Measurements from ENCODE around the gene CLSTN1.
A peak's percentile ranks its signal among the peaks of the same experiment; 100 is the strongest.

The CLSTN1 gene

DNA sequence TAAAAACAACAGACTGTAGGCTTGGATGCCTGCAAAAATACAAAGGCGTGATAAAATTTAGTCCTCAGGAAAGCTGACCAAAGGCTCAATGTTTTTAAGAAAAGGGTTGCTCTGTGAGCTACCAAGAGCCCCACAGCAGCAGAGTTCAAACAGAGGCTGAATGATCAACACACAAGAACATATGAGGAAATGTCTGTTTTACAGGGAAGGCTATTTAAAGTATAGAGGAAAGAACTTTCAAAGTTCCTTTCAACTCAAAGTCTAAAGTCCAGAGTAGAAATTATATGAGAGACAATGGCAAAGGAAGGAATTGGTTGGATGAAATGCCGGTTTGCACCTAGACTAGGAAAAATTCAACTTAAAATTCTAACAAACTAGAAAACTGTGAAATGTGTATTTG, 8.6 kb downstream of the CLSTN1 start:
- H3K9ac ChIP-seq (ENCODE audit: low read length), result no peak overlapping the region; the same call in 1 of the 2 replicates
- no peak overlapping the region for H2AFZ ChIP-seq (ENCODE audit: low read length)
- no peaks in the 10 kb centered on the region for H4K20me1 ChIP-seq (ENCODE audit: insufficient read depth, low read length)
- H3F3A ChIP-seq (ENCODE audit: insufficient read depth, low read length), result 0 out of 2 replicates have a peak, but pooled peaks cover 3% of the 10 kb centered on the region
- H3K9me2 ChIP-seq (ENCODE audit: low read depth, low read length), result no peaks in the 10 kb centered on the region
- no peak overlapping the region for H3K4me3 ChIP-seq (ENCODE audit: low read depth, low read length, poor library complexity, severe bottlenecking)
- peaks cover 25% of the 10 kb centered on the region; the same call in 1 of the 2 replicates for H3K36me3 ChIP-seq (ENCODE audit: insufficient read depth, low read length)
- no peaks in the 10 kb centered on the region for H3K27me3 ChIP-seq (ENCODE audit: insufficient read depth, low read length)
- H3K4me1 ChIP-seq (ENCODE audit: insufficient read depth, low read length, severe bottlenecking), result peaks cover 93% of the 10 kb centered on the region
- no peaks in the 10 kb centered on the region for H3K9me3 ChIP-seq (ENCODE audit: low read length)
- peaks cover 98% of the 10 kb centered on the region for H3K79me2 ChIP-seq (ENCODE audit: insufficient read depth, low read length)
- no peak for TF ChIP-seq EZH2 (IDR thresholded peaks at IDR 0.05; ENCODE audit: borderline replicate concordance, low read length)
- TF ChIP-seq, protein P1, sequence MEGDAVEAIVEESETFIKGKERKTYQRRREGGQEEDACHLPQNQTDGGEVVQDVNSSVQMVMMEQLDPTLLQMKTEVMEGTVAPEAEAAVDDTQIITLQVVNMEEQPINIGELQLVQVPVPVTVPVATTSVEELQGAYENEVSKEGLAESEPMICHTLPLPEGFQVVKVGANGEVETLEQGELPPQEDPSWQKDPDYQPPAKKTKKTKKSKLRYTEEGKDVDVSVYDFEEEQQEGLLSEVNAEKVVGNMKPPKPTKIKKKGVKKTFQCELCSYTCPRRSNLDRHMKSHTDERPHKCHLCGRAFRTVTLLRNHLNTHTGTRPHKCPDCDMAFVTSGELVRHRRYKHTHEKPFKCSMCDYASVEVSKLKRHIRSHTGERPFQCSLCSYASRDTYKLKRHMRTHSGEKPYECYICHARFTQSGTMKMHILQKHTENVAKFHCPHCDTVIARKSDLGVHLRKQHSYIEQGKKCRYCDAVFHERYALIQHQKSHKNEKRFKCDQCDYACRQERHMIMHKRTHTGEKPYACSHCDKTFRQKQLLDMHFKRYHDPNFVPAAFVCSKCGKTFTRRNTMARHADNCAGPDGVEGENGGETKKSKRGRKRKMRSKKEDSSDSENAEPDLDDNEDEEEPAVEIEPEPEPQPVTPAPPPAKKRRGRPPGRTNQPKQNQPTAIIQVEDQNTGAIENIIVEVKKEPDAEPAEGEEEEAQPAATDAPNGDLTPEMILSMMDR (IDR thresholded peaks at IDR 0.05; ENCODE audit: low read length), result no peak
- peak overlapping the region; percentile 16; the same call in 1 of the 2 replicates for H3K4me2 ChIP-seq (ENCODE audit: low read length)
- H3K27ac ChIP-seq (ENCODE audit: low read depth, low read length, poor library complexity, severe bottlenecking), result peak overlapping the region; percentile 61

DNA sequence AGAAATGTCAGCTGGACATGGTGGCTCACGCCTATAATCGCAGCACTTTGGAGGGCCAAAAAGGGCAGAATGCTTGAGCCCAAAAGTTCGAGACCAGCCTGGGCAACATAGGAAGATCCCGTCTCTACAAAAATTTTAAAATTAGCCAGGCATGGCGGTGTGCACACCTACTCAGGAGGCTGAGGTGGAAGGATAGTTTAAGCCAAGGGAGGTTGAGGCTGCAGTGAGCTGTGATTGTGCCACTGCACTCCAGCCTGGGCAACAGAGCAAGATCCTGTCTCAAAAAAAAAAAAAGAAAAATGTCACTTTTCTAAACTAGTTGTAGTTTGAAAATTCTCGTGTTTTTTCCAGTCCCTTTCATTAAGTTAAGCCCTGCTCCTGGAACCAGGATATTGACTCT, 9.1 kb downstream of the CLSTN1 start:
- Histone ChIP-seq H3K4me2 (ENCODE audit: low read length) (peak overlapping the region; percentile 16; the same call in 1 of the 2 replicates), H3K9ac (ENCODE audit: low read length) (no peak overlapping the region), H3K9me3 (ENCODE audit: low read length) (no peaks in the 10 kb centered on the region)

DNA sequence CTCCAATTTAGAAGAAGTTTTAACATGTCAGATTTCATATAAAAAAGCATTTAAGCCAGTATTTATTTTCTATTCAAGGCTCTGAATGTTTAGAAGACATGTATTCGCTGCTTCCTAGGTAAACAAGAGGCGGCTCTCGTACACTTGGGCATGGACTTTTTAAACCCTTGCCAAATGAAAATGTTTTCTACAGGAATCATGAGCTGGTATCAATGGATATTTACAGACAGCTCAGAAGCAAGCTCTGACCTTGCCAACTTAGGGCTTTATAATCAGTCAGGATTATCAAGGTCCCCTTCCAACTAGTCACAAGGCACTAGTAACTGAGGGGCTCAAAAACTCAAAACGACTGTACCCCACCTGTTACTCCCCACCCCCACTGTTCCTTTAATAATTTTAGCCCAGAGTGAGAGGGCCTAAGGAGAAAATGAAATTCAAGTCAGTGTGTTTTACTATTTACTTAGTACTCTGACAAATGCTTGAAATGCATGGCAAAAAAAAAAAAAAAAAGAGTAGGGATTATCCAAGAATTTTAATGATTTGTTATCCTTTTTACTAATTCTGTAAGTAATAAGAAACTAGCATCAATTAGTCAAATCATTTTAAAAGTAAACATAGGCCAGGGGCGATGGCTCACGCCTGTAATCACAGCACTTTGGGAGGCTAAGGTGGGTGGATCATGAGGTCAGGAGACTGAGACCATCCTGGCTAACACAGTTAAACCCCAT, 12.4 kb downstream of the CLSTN1 start:
- Histone ChIP-seq H3K4me2 (ENCODE audit: low read length) (no peak overlapping the region; the same call in 1 of the 2 replicates), H3K4me3 (ENCODE audit: low read depth, low read length, poor library complexity, severe bottlenecking) (no peak overlapping the region), H3K9me3 (ENCODE audit: low read length) (no peaks in the 10 kb centered on the region), H2AFZ (ENCODE audit: low read length) (no peak overlapping the region), H3F3A (ENCODE audit: insufficient read depth, low read length) (0 out of 2 replicates have a peak, but pooled peaks cover 3% of the 10 kb centered on the region), H3K79me2 (ENCODE audit: insufficient read depth, low read length) (peaks cover 99% of the 10 kb centered on the region), H3K27ac (ENCODE audit: low read depth, low read length, poor library complexity, severe bottlenecking) (peak overlapping the region; percentile 42), H4K20me1 (ENCODE audit: insufficient read depth, low read length) (no peaks in the 10 kb centered on the region), H3K4me1 (ENCODE audit: insufficient read depth, low read length, severe bottlenecking) (peaks cover 85% of the 10 kb centered on the region), H3K27me3 (ENCODE audit: insufficient read depth, low read length) (no peaks in the 10 kb centered on the region), H3K9me2 (ENCODE audit: low read depth, low read length) (no peaks in the 10 kb centered on the region), H3K36me3 (ENCODE audit: insufficient read depth, low read length) (peaks cover 33% of the 10 kb centered on the region), H3K9ac (ENCODE audit: low read length) (no peak overlapping the region)
- TF ChIP-seq EZH2 (IDR thresholded peaks at IDR 0.05; ENCODE audit: borderline replicate concordance, low read length), result no peak
- TF ChIP-seq, protein P1 (IDR thresholded peaks at IDR 0.05; ENCODE audit: low read length), result no peak

More for the DNA sequence above, 9.1 kb downstream of the CLSTN1 start:
- Histone ChIP-seq H3K27ac (ENCODE audit: low read depth, low read length, poor library complexity, severe bottlenecking) (peak overlapping the region; percentile 61), H2AFZ (ENCODE audit: low read length) (no peak overlapping the region), H4K20me1 (ENCODE audit: insufficient read depth, low read length) (no peaks in the 10 kb centered on the region), H3K36me3 (ENCODE audit: insufficient read depth, low read length) (peaks cover 21% of the 10 kb centered on the region; the same call in 1 of the 2 replicates), H3K4me1 (ENCODE audit: insufficient read depth, low read length, severe bottlenecking) (peaks cover 91% of the 10 kb centered on the region), H3K4me3 (ENCODE audit: low read depth, low read length, poor library complexity, severe bottlenecking) (no peak overlapping the region), H3K79me2 (ENCODE audit: insufficient read depth, low read length) (peaks cover 97% of the 10 kb centered on the region), H3F3A (ENCODE audit: insufficient read depth, low read length) (0 out of 2 replicates have a peak, but pooled peaks cover 3% of the 10 kb centered on the region), H3K9me2 (ENCODE audit: low read depth, low read length) (no peaks in the 10 kb centered on the region), H3K27me3 (ENCODE audit: insufficient read depth, low read length) (no peaks in the 10 kb centered on the region)
- TF ChIP-seq, protein P1 (IDR thresholded peaks at IDR 0.05; ENCODE audit: low read length), result no peak
- TF ChIP-seq EZH2 (IDR thresholded peaks at IDR 0.05; ENCODE audit: borderline replicate concordance, low read length), result no peak

All from OCI-LY1 (cell line).